HCT116 (cell line): Measurements from ENCODE around the gene PSMC3. TPM values are rescaled to one million over a fixed set of nuclear protein-coding genes. Genes with fewer than 3 reads are reported as not detected.

ENCODE experiments used
- ATAC-seq: fragments of 200-7000 bp; cut with Tn5 transposase; 2 replicates; pipeline ENCODE4 v1.9.1; 2020; ENCODE audit warnings: mild to moderate bottlenecking, moderate library complexity
- BruUV-seq: library from RNA; stranded (reverse); fragments of 400-500 nt; replicated peaks from 2 replicates; lab custom pipeline; 2021; lab: Mats Ljungman, UMichigan
- CTCF ChIA-PET: fragments of 300-600 bp; sonication (Branson Sonifier 250); formaldehyde crosslinking; loops from one replicate; lab custom pipeline; 2021; ENCODE audit warnings: antibody characterized with exemption; lab: Charles Lee
- POLR2A ChIA-PET: fragments of 300-600, 350-600 bp; sonication (Branson Sonifier 250); formaldehyde crosslinking; loops from one replicate; lab custom pipeline; 2021; ENCODE audit warnings: antibody characterized with exemption; lab: Charles Lee
- RAD21 ChIA-PET, 2 experiments: fragments of 300-600 bp; sonication (Branson Sonifier 250); formaldehyde crosslinking; loops; one replicate each; lab custom pipeline; 2023; ENCODE audit warnings: low total read pairs in 2 of 2; ENCODE audit not compliant: uncharacterized antibody in 2 of 2, unreplicated experiment in 2 of 2, low non-redundant PET in 1 of 2; lab: Charles Lee
- DNase-seq: peaks from one replicate; pipeline ENCODE4 v3.0.0-alpha.2; 2010; ENCODE audit warnings: low read depth, low spot score
- H2AFZ ChIP-seq: fragments of 200-600 bp; shearing (Covaris generic), sonication (generic); 2 replicates; pipeline ENCODE4 v1.6.1; 2017; ENCODE audit warnings: low read depth, mixed run types, mixed read lengths, antibody characterized with exemption, low read length; ENCODE audit not compliant: poor library complexity, severe bottlenecking
- H3K27ac ChIP-seq: 2 replicates; pipeline ENCODE4 v1.5.1; 2012; ENCODE audit warnings: low read depth, low read length
- H3K27me3 ChIP-seq: fragments of 200-600 bp; sonication (generic); 2 replicates; pipeline ENCODE4 v1.6.1; 2016; ENCODE audit warnings: mixed run types, low read length, mixed read lengths; ENCODE audit not compliant: insufficient read depth
- H3K36me3 ChIP-seq, 2 experiments: fragments of 200-500 bp in 1 of 2; fragments of 200-600 bp in 1 of 2; sonication (Bioruptor generic) in 1 of 2; sonication (generic) in 1 of 2; 2 replicates each; pipeline versions ENCODE4 v1.5.1 to v1.6.1; 2014 to 2016; ENCODE audit warnings: low read length in 2 of 2, inconsistent platforms in 1 of 2, mixed read lengths in 1 of 2, mixed run types in 1 of 2; ENCODE audit not compliant: insufficient read depth in 2 of 2, control insufficient read depth in 1 of 2
- H3K4me1 ChIP-seq, 2 experiments: fragments of 200-600 bp in 1 of 2; sonication (generic) in 1 of 2; 2 replicates each; pipeline versions ENCODE4 v1.5.1 to v1.6.1; 2012 to 2017; ENCODE audit warnings: low read length in 2 of 2, inconsistent platforms in 1 of 2, mild to moderate bottlenecking in 1 of 2, mixed read lengths in 1 of 2, mixed run types in 1 of 2, moderate library complexity in 1 of 2; ENCODE audit not compliant: insufficient read depth in 2 of 2, control insufficient read depth in 1 of 2
- H3K4me2 ChIP-seq: fragments of 200-600 bp; sonication (generic); 2 replicates; pipeline ENCODE4 v1.6.1; 2017; ENCODE audit warnings: mixed run types, low read length, mixed read lengths
- H3K4me3 ChIP-seq, 2 experiments: fragments of 200-600 bp in 1 of 2; sonication (generic) in 1 of 2; replicated peaks in 1 of 2; 2 replicates each; pipeline ENCODE4 v1.5.1; 2011 to 2016; ENCODE audit warnings: low read length in 2 of 2, control low read depth in 1 of 2, low read depth in 1 of 2, mild to moderate bottlenecking in 1 of 2, mixed read lengths in 1 of 2, mixed run types in 1 of 2
- H3K79me2 ChIP-seq: fragments of 200-600 bp; sonication (generic); 2 replicates; pipeline ENCODE4 v1.6.1; 2017; ENCODE audit warnings: mild to moderate bottlenecking, mixed run types, low read length, moderate library complexity, mixed read lengths; ENCODE audit not compliant: insufficient read depth
- H3K9ac ChIP-seq: fragments of 200-600 bp; sonication (generic); 2 replicates; pipeline ENCODE4 v1.6.1; 2016; ENCODE audit warnings: low read length, mixed read lengths
- H3K9me2 ChIP-seq: fragments of 200-600 bp; sonication (generic), shearing (Covaris generic); 2 replicates; pipeline ENCODE4 v1.6.1; 2017; ENCODE audit warnings: mixed run types, mild to moderate bottlenecking, moderate library complexity; ENCODE audit not compliant: insufficient read depth
- H3K9me3 ChIP-seq, 2 experiments: fragments of 200-500 bp in 1 of 2; fragments of 200-600 bp in 1 of 2; sonication (Bioruptor generic) in 1 of 2; sonication (generic) in 1 of 2; 2 replicates each; pipeline ENCODE4 v1.6.1; 2014 to 2017; ENCODE audit warnings: low read length in 2 of 2, mixed read lengths in 2 of 2, inconsistent platforms in 1 of 2, low read depth in 1 of 2, mild to moderate bottlenecking in 1 of 2, mixed run types in 1 of 2, moderate library complexity in 1 of 2; ENCODE audit not compliant: control insufficient read depth in 1 of 2, insufficient read depth in 1 of 2
- H4K20me1 ChIP-seq: fragments of 200-600 bp; sonication (generic), shearing (Covaris generic); 2 replicates; pipeline ENCODE4 v1.6.1; 2017; ENCODE audit warnings: mixed run types, mild to moderate bottlenecking, moderate library complexity; ENCODE audit not compliant: insufficient read depth
- CTCF ChIP-seq, 3 experiments: fragments of 200-600 bp in 1 of 3; sonication (generic) in 1 of 3; IDR thresholded peaks in 2 of 3; conservative IDR thresholded peaks in 1 of 3; 2 replicates each; pipeline ENCODE4 v1.5.1; 2012 to 2017; ENCODE audit warnings: low read depth in 2 of 3, low read length in 2 of 3, antibody characterized with exemption in 1 of 3, borderline replicate concordance in 1 of 3, control low read depth in 1 of 3, mild to moderate bottlenecking in 1 of 3, mixed read lengths in 1 of 3, mixed run types in 1 of 3, moderate library complexity in 1 of 3; ENCODE audit not compliant: insufficient read depth in 1 of 3
- ELF1 ChIP-seq: IDR thresholded peaks from 2 replicates; pipeline ENCODE4 v1.6.1; 2012; ENCODE audit warnings: low read depth, borderline replicate concordance
- EZH2 ChIP-seq: fragments of 200-600 bp; sonication (generic); IDR thresholded peaks from 2 replicates; pipeline ENCODE4 v1.6.1; 2017; ENCODE audit warnings: antibody characterized with exemption, mixed run types
- EZH2phosphoT487 ChIP-seq: fragments of 200-600 bp; IDR thresholded peaks from 2 replicates; pipeline ENCODE4 v1.6.1; 2018; ENCODE audit warnings: antibody characterized with exemption, borderline replicate concordance
- SP1 ChIP-seq: IDR thresholded peaks from 2 replicates; pipeline ENCODE4 v1.6.1; 2012; ENCODE audit warnings: low read depth
- TCF7L2 ChIP-seq: IDR thresholded peaks from 2 replicates; pipeline ENCODE4 v1.7.0; 2011; ENCODE audit warnings: borderline replicate concordance, inconsistent platforms; ENCODE audit not compliant: insufficient read depth, insufficient read length; ENCODE audit errors: extremely low read depth
- YY1 ChIP-seq: IDR thresholded peaks from 2 replicates; pipeline ENCODE4 v1.6.1; 2011; ENCODE audit warnings: low read length, low read depth, moderate library complexity, mild to moderate bottlenecking; ENCODE audit not compliant: insufficient replicate concordance; ENCODE audit errors: extremely low read depth
- ZFX ChIP-seq: fragments of 450-650 bp; IDR thresholded peaks from 2 replicates; pipeline ENCODE4 v1.6.1; 2017
- ZNF274 ChIP-seq: fragments of 200-500 bp; sonication (Bioruptor generic); IDR thresholded peaks from 2 replicates; pipeline ENCODE4 v1.6.1; 2014; ENCODE audit warnings: mild to moderate bottlenecking, low read depth, low read length, inconsistent platforms
- intact Hi-C: fragments of 100-400 bp; cut with micrococcal nuclease; formaldehyde crosslinking; loops from 2 replicates; pipeline ENCODE4 v1.10.0; 2022
- total RNA-seq: library from RNA; stranded (reverse); gene quantifications from one replicate; pipeline ENCODE4 v1.2.1, GENCODE V29; 2021; ENCODE audit not compliant: unreplicated experiment
- TF ChIP-seq, protein P1 (sequence below): IDR thresholded peaks from 2 replicates; pipeline ENCODE4 v1.6.1; 2012

Gene PSMC3
- total RNA-seq, 1 experiment from 2014 or later, result 155 TPM

DNA sequence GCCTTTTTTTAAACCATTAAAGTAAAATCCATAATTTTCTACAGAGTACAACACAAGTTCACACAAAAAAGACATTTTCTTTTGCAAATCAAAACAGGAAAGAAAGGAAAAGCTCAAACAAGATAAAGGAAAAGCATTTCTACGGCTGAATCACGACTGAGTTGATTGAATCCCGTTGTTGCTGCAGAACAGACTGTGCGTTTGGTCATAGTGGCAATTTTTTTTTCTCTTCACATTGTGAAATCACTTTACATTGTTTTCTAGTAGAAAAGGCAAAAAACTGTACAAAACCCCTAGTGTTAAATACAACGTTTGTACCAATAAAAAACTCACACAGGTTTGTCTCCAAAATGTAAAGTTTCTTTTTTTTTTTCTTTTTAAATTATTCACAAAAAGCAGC is 40.0 kb upstream of the PSMC3 start:
- TF ChIP-seq TCF7L2 (no peak), CTCF (IDR thresholded peaks at IDR 0.05 in 2 of 3, conservative IDR thresholded peaks at IDR 0.05 in 1 of 3; ENCODE audit: borderline replicate concordance in 1 of 3, insufficient read depth in 1 of 3, low read depth in 2 of 3, low read length in 2 of 3) (no peak), ELF1 (no peak), EZH2 (no peak), ZFX (no peak), ZNF274 (no peak), EZH2phosphoT487 (no peak), SP1 (no peak), YY1 (no peak)
- TF ChIP-seq, protein P1, sequence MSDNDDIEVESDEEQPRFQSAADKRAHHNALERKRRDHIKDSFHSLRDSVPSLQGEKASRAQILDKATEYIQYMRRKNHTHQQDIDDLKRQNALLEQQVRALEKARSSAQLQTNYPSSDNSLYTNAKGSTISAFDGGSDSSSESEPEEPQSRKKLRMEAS, result no peak
- TF ChIP-seq, all 23 proteins: peak for 0
- Histone ChIP-seq H3K9ac (no peak overlapping the region), H3K27ac (no peak overlapping the region), H3K27me3 (no peaks in the 10 kb centered on the region), H3K9me3 (no peaks in the 10 kb centered on the region), H3K4me2 (no peak overlapping the region), H3K9me2 (no peaks in the 10 kb centered on the region), H3K79me2 (peaks cover 46% of the 10 kb centered on the region), H4K20me1 (peaks cover 5% of the 10 kb centered on the region), H3K36me3 (peaks cover 11 to 30% of the 10 kb centered on the region in 2 experiments; a peak in 3 of 4 replicates), H3K4me1 (peaks cover 0 to 4% of the 10 kb centered on the region in 2 experiments; a peak in 1 of 4 replicates), H3K4me3 (no peak overlapping the region), H2AFZ (no peak overlapping the region)
- RAD21 ChIA-PET, result no interaction called here
- POLR2A ChIA-PET, result no interaction called here
- ATAC-seq (no peak), DNase-seq (no peak)
- no TSS peak for BruUV-seq
- CTCF ChIA-PET, result interaction anchor here (1.3 to 1.5 kb wide), 2 partner anchors 12 to 207 kb away, joined by 3 read pairs; no protein-coding TSS in a partner anchor
- intact Hi-C loops, result loop anchor here (10.0 kb wide), 1 partner anchor 149 kb away; no protein-coding TSS in a partner anchor
